Activated CD8-positive, alpha-beta T cell treated with anti-CD3 and anti-CD28 coated beads, Interleukin-2, amount 10 ng/mL, durations not matched to agents 7 days and 5 days (primary cell): ENCODE data around the gene KDM5A. TPM values are rescaled to one million over a fixed set of nuclear protein-coding genes. Genes with fewer than 3 reads are reported as not detected.
"Not testable (repeated sequence)": the region's sequence is repeated elsewhere in the genome, so short reads cannot be mapped to it uniquely, and the experiment has no call there.

Experiments used
- ATAC-seq: fragments of 150-1000 bp; cut with Tn5 transposase; one replicate; pipeline ENCODE4 v1.10.0; 2021; ENCODE audit warnings: moderate library complexity
- CTCF ChIA-PET: fragments of 350-600 bp; sonication (Branson Sonifier 250); formaldehyde crosslinking; loops from one replicate; lab custom pipeline; 2021; ENCODE audit warnings: antibody characterized with exemption; lab: Charles Lee
- POLR2A ChIA-PET: fragments of 350-600 bp; sonication (Branson Sonifier 250); formaldehyde crosslinking; loops from one replicate; lab custom pipeline; 2021; ENCODE audit warnings: antibody characterized with exemption; lab: Charles Lee
- DNase-seq: peaks from one replicate; pipeline ENCODE4 v3.0.0-alpha.2; 2020
- H3K27ac Mint-ChIP-seq: one replicate; pipeline ENCODE4 v1.8.0; 2021; ENCODE audit warnings: mild to moderate bottlenecking, mixed read lengths
- H3K27me3 Mint-ChIP-seq: one replicate; pipeline ENCODE4 v1.8.0; 2021; ENCODE audit warnings: low read depth, mixed read lengths
- H3K36me3 Mint-ChIP-seq: one replicate; pipeline ENCODE4 v1.8.0; 2021; ENCODE audit warnings: low read depth, mixed read lengths
- H3K4me1 Mint-ChIP-seq: one replicate; pipeline ENCODE4 v1.8.0; 2021; ENCODE audit warnings: low read depth, mixed read lengths
- H3K4me3 Mint-ChIP-seq: one replicate; pipeline ENCODE4 v1.8.0; 2021; ENCODE audit warnings: mild to moderate bottlenecking, mixed read lengths
- H3K9me3 Mint-ChIP-seq: one replicate; pipeline ENCODE4 v1.8.0; 2022; ENCODE audit warnings: mixed read lengths; ENCODE audit not compliant: insufficient read depth
- total RNA-seq, 2 experiments: library from RNA; stranded (reverse); gene quantifications; one replicate each; pipeline ENCODE4 v1.2.3, GENCODE V29; 2021

Gene KDM5A
- total RNA-seq, 2 experiments from 2014 or later, result 81.5 to 87.7 TPM

- DNase-seq, ATAC-seq, H3K27me3 Mint-ChIP-seq, H3K4me1 Mint-ChIP-seq, H3K36me3 Mint-ChIP-seq, H3K4me3 Mint-ChIP-seq, POLR2A ChIA-PET, H3K27ac Mint-ChIP-seq: not testable (repeated sequence)
- peaks cover 14% of the 10 kb centered on the region for H3K9me3 Mint-ChIP-seq
- CTCF ChIA-PET, result interaction anchor here (1.5 kb wide), 1 partner anchor 16 kb away, joined by 3 read pairs; no protein-coding TSS in a partner anchor
Measured at GRCh38 chr12:235967-236366, 153.2 kb downstream of the KDM5A start.

DNA sequence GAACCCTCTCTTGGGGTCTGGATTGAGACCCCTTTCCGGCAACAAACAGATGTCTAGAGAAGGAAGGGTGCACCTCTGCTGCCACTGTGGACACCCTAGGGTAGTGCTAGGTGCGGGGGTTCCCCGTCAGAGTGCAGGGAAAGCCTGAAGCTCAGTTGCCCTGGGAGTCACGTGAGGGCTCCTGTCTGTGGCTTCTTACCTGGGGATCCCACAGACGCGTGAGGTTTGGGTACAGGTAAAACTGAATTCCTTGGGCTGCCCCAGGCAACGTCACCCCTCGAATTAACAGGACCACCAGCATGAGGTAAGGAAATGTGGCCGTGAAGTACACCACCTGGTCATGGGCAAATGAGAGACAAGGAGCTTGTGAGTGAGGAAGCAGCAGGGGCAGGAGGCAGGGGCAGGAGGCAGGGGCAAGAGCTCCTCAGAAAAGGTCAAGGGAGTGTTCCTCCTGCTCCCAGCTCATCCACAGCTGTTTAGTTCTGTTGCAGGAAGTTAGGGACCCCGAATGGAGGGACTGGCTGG, 154.2 kb downstream of the KDM5A start:
- Mint-ChIP-seq H3K27me3 (no peaks in the 10 kb centered on the region), H3K9me3 (peaks cover 14% of the 10 kb centered on the region), H3K36me3 (no peaks in the 10 kb centered on the region), H3K4me1 (no peaks in the 10 kb centered on the region), H3K4me3 (no peak overlapping the region), H3K27ac (no peak overlapping the region)
- DNase-seq (no peak), ATAC-seq (no peak)
- ChIA-PET CTCF (interaction anchor here (1.5 kb wide), 1 partner anchor 15 kb away, joined by 4 read pairs; no protein-coding TSS in a partner anchor), POLR2A (no interaction called here)

- DNase-seq, result no peak
- H3K9me3 Mint-ChIP-seq, result peaks cover 14% of the 10 kb centered on the region
- ATAC-seq, result no peak
- no peak overlapping the region for H3K4me3 Mint-ChIP-seq
- H3K27ac Mint-ChIP-seq, result no peak overlapping the region
- no peaks in the 10 kb centered on the region for H3K27me3 Mint-ChIP-seq
- no peaks in the 10 kb centered on the region for H3K36me3 Mint-ChIP-seq
- CTCF ChIA-PET, result interaction anchor here (1.1 to 1.5 kb wide), 2 partner anchors 14 to 15 kb away, joined by 4 read pairs; no protein-coding TSS in a partner anchor
- no peaks in the 10 kb centered on the region for H3K4me1 Mint-ChIP-seq
- POLR2A ChIA-PET, result no interaction called here
Measured at GRCh38 chr12:234019-234418, 155.1 kb downstream of the KDM5A start.

DNA sequence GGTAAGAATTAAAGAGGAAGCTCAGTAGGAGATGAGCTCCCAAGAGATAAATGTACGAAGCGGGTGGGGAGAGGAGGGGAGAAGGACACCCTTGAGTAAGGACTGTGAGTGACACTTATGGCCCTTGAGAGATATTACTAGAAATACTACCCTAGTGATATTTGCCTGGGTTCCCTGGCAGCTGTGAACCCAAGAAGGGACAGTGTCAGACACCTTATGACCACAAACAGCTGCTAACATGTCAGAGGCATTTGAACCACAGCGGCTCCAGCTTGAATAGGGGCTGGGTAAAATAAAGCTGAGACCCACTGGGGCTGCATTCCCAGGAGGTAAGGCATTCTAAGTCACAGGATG, 155.5 kb downstream of the KDM5A start:
- Mint-ChIP-seq H3K36me3 (no peaks in the 10 kb centered on the region), H3K4me3 (no peak overlapping the region), H3K27me3 (no peaks in the 10 kb centered on the region), H3K27ac (no peak overlapping the region), H3K9me3 (peaks cover 14% of the 10 kb centered on the region), H3K4me1 (no peaks in the 10 kb centered on the region)
- DNase-seq (no peak), ATAC-seq (no peak)
- CTCF ChIA-PET, result interaction anchor here (1.1 kb wide), 1 partner anchor 15 kb away, joined by 4 read pairs; no protein-coding TSS in a partner anchor
- POLR2A ChIA-PET, result no interaction called here

- no peak for ATAC-seq
- Mint-ChIP-seq H3K36me3 (no peaks in the 10 kb centered on the region), H3K27ac (no peak overlapping the region), H3K4me1 (no peaks in the 10 kb centered on the region), H3K27me3 (no peaks in the 10 kb centered on the region), H3K4me3 (no peak overlapping the region), H3K9me3 (peaks cover 14% of the 10 kb centered on the region)
- no peak for DNase-seq
- POLR2A ChIA-PET, result no interaction called here
- CTCF ChIA-PET, result interaction anchor here (1.1 to 1.3 kb wide), 2 partner anchors 13 to 16 kb away, joined by 4 to 6 read pairs; no protein-coding TSS in a partner anchor
Measured at GRCh38 chr12:232731-233614, 156.1 kb downstream of the KDM5A start.

- no peaks in the 10 kb centered on the region for H3K36me3 Mint-ChIP-seq
- ChIA-PET CTCF (no interaction called here), POLR2A (no interaction called here)
- DNase-seq (no peak), ATAC-seq (no peak)
- H3K27ac Mint-ChIP-seq, result no peak overlapping the region
- no peak overlapping the region for H3K4me3 Mint-ChIP-seq
- H3K9me3 Mint-ChIP-seq, result peaks cover 7% of the 10 kb centered on the region
- no peaks in the 10 kb centered on the region for H3K4me1 Mint-ChIP-seq
- no peaks in the 10 kb centered on the region for H3K27me3 Mint-ChIP-seq
Measured at GRCh38 chr12:230925-231671, 158.0 kb downstream of the KDM5A start.

Other genes starting within 250 kb of the KDM5A start
- gene SLC6A12, start 175.2 kb downstream of the KDM5A start, total RNA-seq, result not detected
- gene SLC6A13, start 126.5 kb downstream of the KDM5A start, total RNA-seq, result under 1 TPM in 1 of 2 experiments, not detected in 1; 0.26 TPM
- gene CCDC77, start 12.3 kb upstream of the KDM5A start, total RNA-seq, result 10 to 100 TPM; 16.8 to 18.9 TPM
- gene B4GALNT3, start 70.6 kb upstream of the KDM5A start, total RNA-seq, result 10 to 100 TPM; 10.9 to 11.1 TPM